HG03064 (cell line): ENCODE measurements around the gene MYOZ3.

Source experiments
- ATAC-seq: cut with Tn5 transposase; IDR thresholded peaks from one replicate; pipeline ENCODE4 v1.9.1; 2021; ENCODE audit warnings: low read depth; ENCODE audit not compliant: unreplicated experiment

The MYOZ3 gene

GRCh38 chr5:150690760-150691159 is 29.7 kb downstream of the MYOZ3 start:
- ATAC-seq: no peak

GRCh38 chr5:150692276-150692675 is 31.2 kb downstream of the MYOZ3 start:
- no peak for ATAC-seq

GRCh38 chr5:150694612-150695011 is 33.6 kb downstream of the MYOZ3 start:
- ATAC-seq: no peak

GRCh38 chr5:150700246-150700593 is 39.2 kb downstream of the MYOZ3 start:
- no peak for ATAC-seq

GRCh38 chr5:150700594-150701377 is 39.7 kb downstream of the MYOZ3 start, which contains the start of gene RBM22:
Gene RBM22, minus strand, starts transcription at chr5:150701062. Its CDS starts 77 bp downstream, at chr5:150700985.
- ATAC-seq: peak; percentile 99

GRCh38 chr5:150703762-150704161 is 42.7 kb downstream of the MYOZ3 start:
- no peak for ATAC-seq

GRCh38 chr5:150706776-150707390 is 45.8 kb downstream of the MYOZ3 start:
- no peak for ATAC-seq

GRCh38 chr5:150710165-150710564 is 49.1 kb downstream of the MYOZ3 start:
- ATAC-seq: no peak

- ATAC-seq: no peak
Observed at GRCh38 chr5:150723845-150724244, 62.8 kb downstream of the MYOZ3 start.
